Measurements from ENCODE around the gene SLC41A3. TPM values are rescaled to one million over a fixed set of nuclear protein-coding genes. Genes with fewer than 3 reads are reported as not detected.

SLC41A3 gene
- total and polyA plus RNA-seq, 2 of the 8 experiments (the other 6 are each of a cell fraction or from before 2014, with no cell fraction given): 30.2 to 56.4 TPM

GRCh38 chr3:126127904-126128303 lies 44.0 kb upstream of the SLC41A3 start (continued):
- TF ChIP-seq, protein P1, sequence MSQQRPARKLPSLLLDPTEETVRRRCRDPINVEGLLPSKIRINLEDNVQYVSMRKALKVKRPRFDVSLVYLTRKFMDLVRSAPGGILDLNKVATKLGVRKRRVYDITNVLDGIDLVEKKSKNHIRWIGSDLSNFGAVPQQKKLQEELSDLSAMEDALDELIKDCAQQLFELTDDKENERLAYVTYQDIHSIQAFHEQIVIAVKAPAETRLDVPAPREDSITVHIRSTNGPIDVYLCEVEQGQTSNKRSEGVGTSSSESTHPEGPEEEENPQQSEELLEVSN (IDR thresholded peaks at IDR 0.05): no peak
- no peak for TF ChIP-seq SAP30 (IDR thresholded peaks at IDR 0.05; ENCODE audit: insufficient read depth, insufficient replicate concordance, low read length)
- TF ChIP-seq NANOG (IDR thresholded peaks at IDR 0.05; ENCODE audit: insufficient read depth, low read depth, low read length, poor library complexity, severe bottlenecking): no peak
- TF ChIP-seq KDM5A (IDR thresholded peaks at IDR 0.05; ENCODE audit: low read length): no peak
- no peak for TF ChIP-seq MAFK (IDR thresholded peaks at IDR 0.05; ENCODE audit: low read depth, low read length)
